Urinary bladder (tissue), 4 donors: ENCODE measurements around the gene CAPN14. TPM values are rescaled to one million over a fixed set of nuclear protein-coding genes. Genes with fewer than 3 reads are reported as not detected.

Experiments used
- DNase-seq: peaks from one replicate; pipeline ENCODE4 v3.0.0-alpha.2; 2015; ENCODE audit errors: extremely low spot score
- H3K27ac ChIP-seq: one replicate; pipeline ENCODE4 v1.5.1; 2013; ENCODE audit warnings: low read depth, mild to moderate bottlenecking, moderate library complexity
- H3K36me3 ChIP-seq: one replicate; pipeline ENCODE4 v1.6.1; 2013; ENCODE audit warnings: mild to moderate bottlenecking, moderate library complexity; ENCODE audit not compliant: insufficient read depth
- H3K4me1 ChIP-seq: one replicate; pipeline ENCODE4 v1.6.1; 2013; ENCODE audit warnings: mild to moderate bottlenecking, moderate library complexity; ENCODE audit not compliant: insufficient read depth
- H3K4me3 ChIP-seq: one replicate; pipeline ENCODE4 v1.5.1; 2013; ENCODE audit warnings: low read depth, low read length
- WGBS: extraction: QIAGEN DNeasy Blood & Tissue Kit; methylation state at CpG from one replicate; pipeline ENCODE4 v1.1.7; 2013; 5-methylcytosine and 5-hydroxymethylcytosine counted together
- polyA plus RNA-seq: library from polyadenylated mRNA; stranded (reverse); fragments of 200-250 nt; gene quantifications from one replicate; pipeline ENCODE4 v1.2.3, GENCODE V29; 2013
- total RNA-seq: library from RNA; depleted of rRNA; stranded (reverse); fragments of >200 nt; gene quantifications from one replicate; pipeline ENCODE4 v1.2.3, GENCODE V29; 2014
- donor health status: healthy with polysubstance abuse.
- donor health status: healthy.

CAPN14 gene, protein sequence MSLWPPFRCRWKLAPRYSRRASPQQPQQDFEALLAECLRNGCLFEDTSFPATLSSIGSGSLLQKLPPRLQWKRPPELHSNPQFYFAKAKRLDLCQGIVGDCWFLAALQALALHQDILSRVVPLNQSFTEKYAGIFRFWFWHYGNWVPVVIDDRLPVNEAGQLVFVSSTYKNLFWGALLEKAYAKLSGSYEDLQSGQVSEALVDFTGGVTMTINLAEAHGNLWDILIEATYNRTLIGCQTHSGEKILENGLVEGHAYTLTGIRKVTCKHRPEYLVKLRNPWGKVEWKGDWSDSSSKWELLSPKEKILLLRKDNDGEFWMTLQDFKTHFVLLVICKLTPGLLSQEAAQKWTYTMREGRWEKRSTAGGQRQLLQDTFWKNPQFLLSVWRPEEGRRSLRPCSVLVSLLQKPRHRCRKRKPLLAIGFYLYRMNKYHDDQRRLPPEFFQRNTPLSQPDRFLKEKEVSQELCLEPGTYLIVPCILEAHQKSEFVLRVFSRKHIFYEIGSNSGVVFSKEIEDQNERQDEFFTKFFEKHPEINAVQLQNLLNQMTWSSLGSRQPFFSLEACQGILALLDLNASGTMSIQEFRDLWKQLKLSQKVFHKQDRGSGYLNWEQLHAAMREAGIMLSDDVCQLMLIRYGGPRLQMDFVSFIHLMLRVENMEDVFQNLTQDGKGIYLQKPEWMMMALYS
- total RNA-seq (0.42 TPM), polyA plus RNA-seq (0.44 TPM)

DNA sequence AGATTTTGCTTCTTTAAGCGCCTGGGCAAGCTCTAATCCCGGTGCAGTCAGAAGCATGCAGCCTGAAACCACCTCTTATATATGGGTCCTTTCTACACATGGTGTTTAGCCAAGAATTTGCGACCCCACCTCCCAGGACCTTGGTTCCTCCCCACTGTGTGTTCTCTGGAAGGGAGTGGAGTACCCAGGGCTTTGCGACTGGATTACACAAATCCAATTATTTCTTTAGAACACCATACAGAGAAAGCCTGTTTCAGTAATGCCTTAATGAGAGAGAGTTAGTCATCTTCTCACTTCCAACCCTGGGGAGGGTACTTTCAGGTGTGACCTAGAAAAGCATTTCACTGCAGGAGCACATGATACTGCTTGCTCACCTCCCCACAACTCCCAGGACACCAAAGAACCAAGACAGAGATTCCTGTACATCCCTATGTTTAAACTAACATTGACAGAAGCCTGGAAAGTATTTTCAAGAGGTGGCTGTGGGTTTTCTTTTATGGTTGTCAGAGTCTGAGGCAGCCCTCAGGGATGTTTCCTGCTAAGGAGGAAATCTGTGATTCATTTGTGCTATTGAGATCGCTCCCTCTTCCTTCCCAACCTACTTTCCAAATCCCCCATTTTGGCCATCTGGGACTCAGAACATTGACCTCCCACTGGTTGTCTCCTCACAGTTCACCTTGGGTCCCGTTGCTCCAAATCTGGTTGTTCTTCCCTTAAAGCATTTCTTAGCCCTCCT lies at the start of gene CAPN14:
TSS of gene CAPN14 (minus strand) at position 51 of the 736 bp plus-strand sequence. CDS start 12,068 bp downstream, outside the sequence.
- Histone ChIP-seq H3K4me1 (no peaks in the 10 kb centered on the region), H3K4me3 (no peak within 1 kb of the TSS), H3K27ac (no peak within 1 kb of the TSS), H3K36me3 (no peaks in the 10 kb centered on the region)
- no peak for DNase-seq
- WGBS, result 79% methylated on average over 6 of the region's 6 CpGs

DNA sequence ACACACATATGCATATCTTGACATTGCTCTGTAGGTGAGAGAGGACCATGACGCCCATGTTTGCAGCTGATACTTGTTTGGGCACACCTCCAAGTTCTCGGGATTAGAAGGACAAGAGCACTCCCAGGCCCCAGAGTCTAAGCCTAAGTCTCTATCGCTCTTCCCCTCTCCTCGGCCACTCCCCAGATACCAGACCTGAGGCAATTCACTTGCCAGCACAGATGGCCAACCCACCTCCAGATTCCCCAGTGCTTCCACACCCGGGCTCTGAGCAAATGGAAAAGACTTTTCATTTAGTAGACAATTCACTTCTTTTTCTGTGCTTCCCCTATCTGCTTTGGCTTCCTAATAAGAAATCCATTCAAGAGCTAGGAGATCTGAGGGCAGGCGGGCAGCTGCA lies 49.5 kb upstream of the CAPN14 start:
- Histone ChIP-seq H3K27ac (no peak overlapping the region), H3K4me3 (no peak overlapping the region), H3K4me1 (no peaks in the 10 kb centered on the region), H3K36me3 (no peaks in the 10 kb centered on the region)
- WGBS, result 77% methylated on average over 6 of the region's 6 CpGs
- DNase-seq, result no peak

DNA sequence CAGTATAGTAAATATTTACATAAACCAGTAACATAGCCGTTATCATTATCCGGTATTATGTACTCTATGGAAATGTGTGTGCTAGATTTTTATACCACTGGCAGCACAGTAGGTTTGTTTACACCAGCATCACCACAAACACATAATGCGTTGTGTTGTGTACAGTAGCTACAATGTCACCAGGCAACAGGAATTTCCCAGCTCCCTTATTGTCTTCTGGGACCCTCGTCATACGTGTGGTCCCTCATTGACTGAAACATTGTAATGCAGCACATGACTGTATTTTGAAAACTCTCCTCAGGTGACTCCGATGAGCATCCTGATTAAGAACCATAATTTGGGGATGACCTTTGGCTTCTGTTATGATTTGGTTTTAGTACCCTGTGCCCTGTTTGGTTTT lies 47.9 kb upstream of the CAPN14 start:
- Histone ChIP-seq H3K4me1 (no peaks in the 10 kb centered on the region), H3K36me3 (no peaks in the 10 kb centered on the region), H3K4me3 (no peak overlapping the region), H3K27ac (no peak overlapping the region)
- DNase-seq, result no peak
- WGBS, result 89% methylated on average over 6 of the region's 6 CpGs

DNA sequence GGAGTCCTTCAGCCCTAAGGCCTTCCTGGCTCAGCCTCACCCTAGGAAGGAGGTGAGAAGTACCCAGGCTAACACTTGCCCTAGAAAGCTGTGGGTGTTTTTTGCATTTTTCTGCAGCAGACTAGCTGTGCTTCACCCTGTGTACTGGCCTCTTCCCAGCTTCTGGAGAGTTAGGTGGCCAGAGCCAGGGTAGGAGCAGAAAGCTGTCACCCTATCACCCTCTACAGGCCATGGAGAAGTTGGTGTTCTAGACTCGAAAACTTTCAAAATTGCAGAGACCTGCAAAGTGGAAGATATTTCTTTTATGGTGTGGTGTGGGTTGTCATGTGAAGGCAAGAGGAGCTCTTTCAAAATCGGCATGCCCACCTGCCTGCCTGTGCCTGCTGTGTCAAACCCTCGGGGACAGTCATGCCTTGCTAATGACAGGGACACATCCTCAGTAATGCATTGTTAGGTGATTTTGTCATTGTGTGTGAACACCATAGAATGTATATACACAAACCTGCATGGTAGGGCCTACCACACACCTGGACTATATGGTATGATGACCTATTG lies 46.4 kb upstream of the CAPN14 start:
- H3K27ac ChIP-seq, result no peak overlapping the region
- 89% methylated on average over 3 of the region's 3 CpGs for WGBS
- H3K36me3 ChIP-seq, result no peaks in the 10 kb centered on the region
- H3K4me1 ChIP-seq, result no peaks in the 10 kb centered on the region
- no peak for DNase-seq
- H3K4me3 ChIP-seq, result no peak overlapping the region

DNA sequence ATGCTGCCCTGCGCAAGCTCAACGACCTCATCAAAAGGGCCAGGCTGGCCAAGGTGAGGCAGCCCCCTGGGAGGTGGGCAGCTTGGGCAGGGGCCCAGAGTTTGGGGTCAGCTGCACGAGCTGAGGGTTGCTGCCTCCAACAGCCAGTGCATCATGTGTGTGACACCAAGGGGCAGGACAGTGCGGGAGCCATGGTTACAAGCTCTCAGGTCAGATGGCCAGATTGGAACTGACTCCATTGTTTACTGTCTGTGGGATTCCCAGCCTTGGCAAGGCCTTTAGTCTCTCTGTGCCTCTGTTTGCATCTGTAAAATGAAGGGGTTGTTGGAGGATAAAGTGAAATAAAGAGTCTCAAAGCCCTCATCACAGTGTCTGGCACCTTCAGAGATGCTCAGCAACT lies 43.6 kb upstream of the CAPN14 start:
- Histone ChIP-seq H3K36me3 (no peaks in the 10 kb centered on the region), H3K4me3 (no peak overlapping the region), H3K4me1 (no peaks in the 10 kb centered on the region), H3K27ac (no peak overlapping the region)
- 88% methylated on average over 4 of the region's 4 CpGs for WGBS
- no peak for DNase-seq

DNA sequence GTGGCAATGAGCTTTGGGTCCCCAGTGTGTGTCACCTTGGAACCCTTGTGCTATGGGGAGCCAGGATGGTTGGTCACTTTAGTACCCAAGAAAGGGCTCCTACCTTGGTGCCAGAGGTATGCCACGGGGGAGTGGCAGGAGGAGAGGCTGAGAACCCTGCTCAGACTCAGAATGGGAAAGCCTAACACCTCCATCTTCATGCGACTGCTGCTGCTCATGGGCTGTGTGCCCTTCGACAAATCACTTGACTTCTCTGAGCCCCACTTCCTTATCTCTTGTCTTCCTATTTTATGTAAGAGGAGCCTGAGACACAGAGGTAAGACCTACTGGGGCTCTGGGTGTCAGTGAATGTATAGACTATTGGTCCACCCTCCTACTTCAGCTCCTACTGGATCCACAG lies 41.8 kb upstream of the CAPN14 start:
- over 99% methylated on average over 3 of the region's 3 CpGs for WGBS
- DNase-seq, result no peak

DNA sequence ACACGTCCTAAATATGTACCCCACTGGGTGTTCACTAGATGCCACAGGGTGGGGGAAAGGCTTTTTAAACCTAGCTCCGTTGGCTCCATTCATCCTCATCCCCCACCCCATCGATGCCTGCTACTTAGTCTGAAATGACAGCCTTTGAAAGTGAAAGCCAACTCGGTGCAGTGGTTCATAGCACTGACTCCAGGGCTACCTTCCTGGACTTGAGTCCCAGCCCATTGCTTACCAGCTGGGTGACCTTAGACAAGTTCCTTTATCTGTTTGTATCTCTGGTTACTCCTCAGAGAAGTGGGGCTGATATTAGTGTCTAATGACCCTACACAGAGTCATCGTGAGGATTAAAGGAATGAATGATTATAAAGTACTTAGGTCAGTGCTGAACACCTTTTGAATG lies 41.0 kb upstream of the CAPN14 start:
- Histone ChIP-seq H3K4me1 (no peaks in the 10 kb centered on the region), H3K36me3 (peaks cover 3% of the 10 kb centered on the region), H3K27ac (no peak overlapping the region), H3K4me3 (no peak overlapping the region)
- 74% methylated on average over 5 of the region's 5 CpGs for WGBS
- no peak for DNase-seq

More for the DNA sequence above, 41.8 kb upstream of the CAPN14 start:
- H3K4me3 ChIP-seq, result no peak overlapping the region
- H3K36me3 ChIP-seq, result peaks cover 3% of the 10 kb centered on the region
- H3K27ac ChIP-seq, result no peak overlapping the region
- H3K4me1 ChIP-seq, result no peaks in the 10 kb centered on the region

DNA sequence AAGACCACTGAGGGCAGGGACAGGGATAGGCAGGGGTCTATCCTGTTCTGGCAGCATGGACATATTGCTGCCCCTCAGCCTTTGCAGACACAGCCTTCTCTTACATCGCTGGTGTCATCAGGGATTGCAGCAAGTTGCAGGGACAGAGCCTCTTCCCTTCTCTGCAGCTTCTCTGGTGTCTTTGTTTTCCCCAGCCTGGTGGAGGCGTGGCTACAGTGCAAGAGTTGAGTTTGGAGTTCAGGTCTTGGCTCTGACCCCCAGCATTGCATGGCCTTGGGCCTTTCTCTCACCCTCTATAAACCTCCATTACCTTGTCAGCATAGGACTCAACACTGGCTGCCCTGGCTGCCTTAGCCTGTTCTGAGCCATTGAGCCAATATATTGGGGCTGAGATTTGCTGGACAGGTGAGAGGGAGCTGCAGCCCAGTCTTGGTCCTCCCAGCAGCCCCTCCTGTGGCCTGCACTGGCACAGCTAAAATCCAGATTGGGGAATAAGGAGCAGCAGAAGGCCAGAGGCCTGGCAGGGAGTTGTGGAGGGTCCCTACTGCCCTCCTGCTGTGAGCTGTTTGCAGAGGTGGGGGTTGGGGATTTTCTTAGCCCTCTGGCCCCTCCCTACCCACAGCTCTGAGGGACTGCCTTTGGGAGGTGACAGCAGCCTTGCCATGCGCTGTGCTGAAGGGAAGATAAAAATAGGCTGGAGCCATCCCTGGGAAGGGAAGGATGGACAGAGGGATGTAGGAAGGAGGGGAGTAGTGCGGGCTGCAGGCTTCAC lies 39.5 kb upstream of the CAPN14 start:
- Histone ChIP-seq H3K27ac (no peak overlapping the region), H3K4me1 (no peaks in the 10 kb centered on the region), H3K36me3 (peaks cover 3% of the 10 kb centered on the region), H3K4me3 (no peak overlapping the region)
- WGBS, result 88% methylated on average over 4 of the region's 4 CpGs
- no peak for DNase-seq

DNA sequence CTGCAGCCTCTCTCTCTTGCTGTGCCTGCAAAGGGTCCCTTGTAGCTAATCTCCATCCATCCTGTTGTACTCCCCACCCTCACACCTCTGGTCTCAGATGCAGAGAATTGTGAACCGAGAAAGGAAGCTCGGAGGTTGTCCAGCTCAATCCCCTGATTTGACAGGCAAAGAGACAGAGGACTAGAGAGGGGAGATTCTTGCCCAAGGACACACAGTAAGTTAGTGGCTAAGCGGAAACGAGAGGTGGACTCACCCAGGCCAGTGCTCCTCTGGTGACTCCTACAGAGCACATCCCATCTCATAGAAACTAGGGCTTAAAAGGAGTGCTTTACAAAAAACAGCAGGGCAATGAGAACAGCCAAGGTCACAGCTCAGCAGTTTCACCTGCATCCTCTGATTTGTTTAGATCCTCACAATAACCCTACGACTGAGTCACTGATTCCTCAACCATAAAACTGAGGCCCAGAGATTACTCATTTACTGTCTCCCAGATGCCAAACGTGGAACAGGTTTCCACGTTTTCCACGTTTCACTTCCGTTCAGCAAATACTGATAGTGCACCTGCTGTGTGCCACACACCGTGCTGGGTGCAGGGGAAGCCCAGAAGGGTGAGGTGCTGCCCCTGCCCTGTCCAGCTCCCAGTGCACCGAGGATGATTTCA lies 38.7 kb upstream of the CAPN14 start:
- Histone ChIP-seq H3K4me1 (no peaks in the 10 kb centered on the region), H3K4me3 (no peak overlapping the region), H3K36me3 (peaks cover 3% of the 10 kb centered on the region), H3K27ac (no peak overlapping the region)
- WGBS, result 87% methylated on average over 11 of the region's 11 CpGs
- DNase-seq, result no peak

DNA sequence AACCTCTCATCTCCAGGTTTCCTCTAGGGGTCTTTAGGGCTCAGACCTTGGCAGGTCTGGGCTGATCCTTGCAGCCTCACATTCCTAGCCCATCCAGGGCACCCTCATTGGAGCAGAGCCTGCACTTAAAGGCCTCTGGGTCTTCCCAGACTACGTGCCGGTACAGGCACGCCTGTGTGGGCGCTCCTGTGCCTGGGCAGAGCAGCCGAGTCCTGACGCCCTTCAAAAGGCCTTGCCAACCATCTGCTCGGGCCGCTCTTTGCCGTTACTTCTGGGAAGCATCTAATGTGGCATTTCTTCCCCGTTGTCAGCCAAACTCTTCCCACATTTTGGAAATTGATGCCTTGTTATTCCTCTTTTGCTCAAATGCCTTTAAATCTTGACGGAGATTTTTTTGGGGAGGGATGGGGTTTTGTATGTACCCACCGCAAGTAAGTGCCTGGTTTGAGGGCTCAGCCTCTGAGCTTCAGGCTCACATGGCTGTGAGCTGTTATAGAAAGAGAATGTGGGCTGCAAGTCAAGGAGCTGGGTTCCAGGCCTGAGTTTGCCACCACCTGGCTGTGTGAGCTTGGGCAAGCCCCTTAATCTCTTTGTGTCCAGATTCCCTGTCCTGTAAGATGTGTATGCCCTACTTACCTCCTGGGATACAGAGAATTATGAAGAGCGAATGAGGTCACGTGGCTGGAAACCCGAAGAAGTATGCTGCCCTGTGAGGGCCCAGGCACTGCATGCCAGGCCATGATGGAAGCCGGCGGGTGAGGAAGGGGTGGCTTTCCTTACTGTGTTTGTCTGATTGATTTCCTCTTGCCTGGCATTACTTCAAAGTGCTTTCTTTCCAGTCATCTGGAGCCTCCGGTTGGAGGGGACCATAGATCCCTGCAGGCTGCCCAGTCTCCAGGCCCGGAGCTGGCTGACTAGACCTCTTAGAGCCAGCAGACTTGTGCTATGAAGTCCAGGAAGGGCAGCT lies 37.2 kb upstream of the CAPN14 start:
- WGBS, result 90% methylated on average over 19 of the region's 19 CpGs
- no peak overlapping the region for H3K27ac ChIP-seq
- H3K36me3 ChIP-seq, result peaks cover 3% of the 10 kb centered on the region
- no peak for DNase-seq
- no peaks in the 10 kb centered on the region for H3K4me1 ChIP-seq
- no peak overlapping the region for H3K4me3 ChIP-seq

DNA sequence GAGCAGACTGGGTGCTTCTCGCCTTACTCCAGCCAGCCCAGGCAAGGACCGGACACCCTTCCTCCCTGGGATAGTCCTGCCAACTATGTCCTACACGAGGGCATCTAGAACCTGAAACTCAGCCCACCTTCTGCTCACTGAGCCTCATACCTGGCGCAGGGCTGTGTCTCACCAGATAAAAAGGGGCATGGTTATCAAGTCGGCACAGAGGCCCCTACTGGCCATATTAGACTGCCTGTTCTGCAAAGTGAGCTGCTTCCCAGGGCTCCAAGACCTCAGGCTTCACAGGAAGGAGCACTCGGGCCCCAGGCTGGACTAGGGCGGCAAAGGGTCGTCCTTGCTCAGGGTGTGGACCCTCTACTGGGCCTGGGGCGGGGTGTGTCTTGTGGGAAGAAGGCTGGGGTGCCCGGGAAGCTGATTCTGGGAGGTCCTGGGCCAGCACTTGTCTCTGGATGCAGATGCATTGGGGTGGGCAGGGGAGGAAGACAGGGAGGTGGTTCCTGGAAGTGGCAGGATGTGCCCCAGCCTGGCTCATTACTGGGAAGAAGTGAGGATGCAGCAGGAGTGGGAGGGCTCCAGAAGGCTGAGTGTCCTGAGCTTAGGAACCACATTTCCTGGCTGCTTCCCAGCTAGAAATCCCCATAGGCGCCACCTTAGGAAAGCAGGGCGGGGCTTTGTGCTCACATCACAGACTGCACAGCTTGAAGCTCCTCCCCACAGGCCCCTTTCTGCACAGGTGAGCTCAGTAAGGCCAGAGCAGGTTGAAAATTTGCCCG lies 36.2 kb upstream of the CAPN14 start:
- H3K4me1 ChIP-seq, result no peaks in the 10 kb centered on the region
- H3K4me3 ChIP-seq, result no peak overlapping the region
- peaks cover 3% of the 10 kb centered on the region for H3K36me3 ChIP-seq
- no peak for DNase-seq
- H3K27ac ChIP-seq, result no peak overlapping the region
- WGBS, result 85% methylated on average over 13 of the region's 13 CpGs
